Fibroblast of mammary gland (primary cell): Measurements from ENCODE around the gene RIC8A.
"Not testable (repeated sequence)": the region's sequence is repeated elsewhere in the genome, so short reads cannot be mapped to it uniquely, and the experiment has no call there.

Source experiments
- DNase-seq: peaks from one replicate; pipeline ENCODE4 v3.0.0-alpha.2; 2010; ENCODE audit warnings: low read depth
- H3K4me3 ChIP-seq: 2 replicates; pipeline ENCODE4 v1.5.1; 2011; ENCODE audit warnings: low read depth, mild to moderate bottlenecking, low read length, moderate library complexity; ENCODE audit not compliant: control insufficient read depth
- TF ChIP-seq, protein P1 (sequence below): conservative IDR thresholded peaks from 2 replicates; pipeline ENCODE4 v1.5.1; 2011; ENCODE audit warnings: low read depth, low read length, inconsistent platforms; ENCODE audit not compliant: control insufficient read depth, insufficient read depth

RIC8A gene

DNA sequence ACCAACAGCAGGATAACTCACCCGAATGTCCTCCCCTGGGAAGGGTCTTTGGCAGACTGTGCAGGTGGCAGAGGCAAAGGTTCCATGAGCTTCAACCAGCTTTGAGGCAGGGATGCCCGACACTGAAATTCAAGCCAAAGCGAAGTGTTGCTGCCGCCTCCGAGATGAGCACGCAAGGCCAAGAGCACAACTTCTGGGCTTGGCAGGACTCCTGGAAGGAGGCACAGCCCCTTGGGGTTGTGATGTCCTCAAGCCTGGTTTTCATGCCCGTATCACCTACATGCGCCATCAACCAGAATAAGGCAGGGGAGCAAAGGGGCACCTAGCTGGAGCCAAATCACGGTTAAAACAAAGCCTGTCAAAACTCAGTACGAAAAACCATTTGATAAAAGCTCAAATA lies 22.9 kb downstream of the RIC8A start:
- DNase-seq, result no peak
- TF ChIP-seq, protein P1, sequence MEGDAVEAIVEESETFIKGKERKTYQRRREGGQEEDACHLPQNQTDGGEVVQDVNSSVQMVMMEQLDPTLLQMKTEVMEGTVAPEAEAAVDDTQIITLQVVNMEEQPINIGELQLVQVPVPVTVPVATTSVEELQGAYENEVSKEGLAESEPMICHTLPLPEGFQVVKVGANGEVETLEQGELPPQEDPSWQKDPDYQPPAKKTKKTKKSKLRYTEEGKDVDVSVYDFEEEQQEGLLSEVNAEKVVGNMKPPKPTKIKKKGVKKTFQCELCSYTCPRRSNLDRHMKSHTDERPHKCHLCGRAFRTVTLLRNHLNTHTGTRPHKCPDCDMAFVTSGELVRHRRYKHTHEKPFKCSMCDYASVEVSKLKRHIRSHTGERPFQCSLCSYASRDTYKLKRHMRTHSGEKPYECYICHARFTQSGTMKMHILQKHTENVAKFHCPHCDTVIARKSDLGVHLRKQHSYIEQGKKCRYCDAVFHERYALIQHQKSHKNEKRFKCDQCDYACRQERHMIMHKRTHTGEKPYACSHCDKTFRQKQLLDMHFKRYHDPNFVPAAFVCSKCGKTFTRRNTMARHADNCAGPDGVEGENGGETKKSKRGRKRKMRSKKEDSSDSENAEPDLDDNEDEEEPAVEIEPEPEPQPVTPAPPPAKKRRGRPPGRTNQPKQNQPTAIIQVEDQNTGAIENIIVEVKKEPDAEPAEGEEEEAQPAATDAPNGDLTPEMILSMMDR, result no peak
- H3K4me3 ChIP-seq, result no peak overlapping the region

DNA sequence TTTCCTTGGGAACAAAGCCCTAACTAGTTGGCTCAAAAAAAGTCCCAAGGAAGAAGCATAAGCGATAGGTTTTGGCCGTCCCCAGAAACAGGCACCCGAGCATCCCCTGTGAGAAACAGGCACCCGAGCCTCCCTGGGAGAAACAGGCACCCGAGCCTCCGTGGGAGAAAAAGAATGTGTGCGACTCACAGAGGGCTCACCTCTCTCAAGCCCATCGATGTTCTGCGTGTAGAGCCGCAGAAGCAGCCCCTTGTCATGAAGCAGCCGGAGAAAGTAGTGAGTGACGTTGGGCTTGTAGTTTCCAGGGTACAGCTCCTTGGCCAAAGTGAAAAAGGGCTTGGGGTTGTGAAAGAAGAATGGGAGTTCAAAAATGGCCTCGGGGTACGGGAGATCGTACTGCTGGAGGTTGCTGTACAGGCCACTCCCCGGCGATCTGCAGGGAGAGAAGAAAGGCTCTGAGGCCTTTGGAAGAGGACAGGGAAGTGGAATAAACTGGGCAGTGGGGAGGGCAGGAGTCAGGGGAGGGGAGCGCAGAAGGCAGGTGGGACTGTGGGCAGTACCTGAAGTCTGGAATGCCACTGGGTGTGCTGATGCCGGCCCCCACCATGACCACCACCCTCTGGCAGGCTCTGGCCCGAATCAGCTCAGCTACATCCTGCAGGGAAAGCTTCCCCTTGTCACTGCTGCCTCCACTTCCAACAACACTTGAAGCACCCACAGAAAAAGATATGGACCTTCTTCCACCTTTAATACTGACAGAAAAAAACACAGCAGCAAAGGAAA lies 25.5 kb downstream of the RIC8A start:
- no peak for DNase-seq
- TF ChIP-seq, protein P1, result no peak
- no peak overlapping the region for H3K4me3 ChIP-seq

DNA sequence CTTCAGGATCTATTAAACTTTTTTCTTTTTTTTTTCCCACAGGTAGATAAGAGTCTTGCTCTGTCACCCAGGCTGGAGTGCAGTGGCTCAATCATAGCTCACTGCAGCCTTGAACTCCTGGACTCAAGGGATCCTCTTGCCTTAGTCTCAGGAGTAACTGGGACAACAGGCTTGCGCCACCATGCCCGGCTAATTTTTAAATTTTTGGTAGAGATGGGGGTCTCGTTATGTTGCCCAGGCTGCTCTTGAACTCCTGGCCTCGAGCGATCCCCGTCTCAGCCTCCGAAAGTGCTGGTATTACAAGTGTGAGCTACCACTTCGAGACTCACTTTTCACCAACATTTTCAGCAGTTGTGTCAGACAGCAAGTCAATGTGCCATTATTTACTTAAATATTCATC lies 27.7 kb downstream of the RIC8A start:
- H3K4me3 ChIP-seq, result peak overlapping the region; percentile 90
- TF ChIP-seq, protein P1, result no peak
- DNase-seq, result no peak

DNA sequence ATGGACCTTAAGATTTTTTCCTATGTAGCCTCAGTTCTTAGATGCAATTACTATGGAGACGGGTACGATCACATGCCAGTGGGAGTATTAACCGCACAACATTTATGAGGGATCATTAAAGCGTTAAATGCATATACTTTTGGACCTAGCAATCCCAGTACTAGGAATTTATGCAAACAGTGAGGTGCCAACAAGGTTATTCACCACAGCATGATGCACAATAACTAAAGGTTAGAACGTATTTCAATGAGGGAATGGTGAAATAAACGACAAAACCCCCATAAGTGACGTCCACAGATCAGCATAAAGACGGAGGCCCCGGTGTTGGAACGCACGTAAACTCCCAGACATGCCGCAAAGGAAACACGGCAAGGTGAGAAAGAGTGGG lies 28.1 kb downstream of the RIC8A start:
- DNase-seq, result peak; percentile 19

DNA sequence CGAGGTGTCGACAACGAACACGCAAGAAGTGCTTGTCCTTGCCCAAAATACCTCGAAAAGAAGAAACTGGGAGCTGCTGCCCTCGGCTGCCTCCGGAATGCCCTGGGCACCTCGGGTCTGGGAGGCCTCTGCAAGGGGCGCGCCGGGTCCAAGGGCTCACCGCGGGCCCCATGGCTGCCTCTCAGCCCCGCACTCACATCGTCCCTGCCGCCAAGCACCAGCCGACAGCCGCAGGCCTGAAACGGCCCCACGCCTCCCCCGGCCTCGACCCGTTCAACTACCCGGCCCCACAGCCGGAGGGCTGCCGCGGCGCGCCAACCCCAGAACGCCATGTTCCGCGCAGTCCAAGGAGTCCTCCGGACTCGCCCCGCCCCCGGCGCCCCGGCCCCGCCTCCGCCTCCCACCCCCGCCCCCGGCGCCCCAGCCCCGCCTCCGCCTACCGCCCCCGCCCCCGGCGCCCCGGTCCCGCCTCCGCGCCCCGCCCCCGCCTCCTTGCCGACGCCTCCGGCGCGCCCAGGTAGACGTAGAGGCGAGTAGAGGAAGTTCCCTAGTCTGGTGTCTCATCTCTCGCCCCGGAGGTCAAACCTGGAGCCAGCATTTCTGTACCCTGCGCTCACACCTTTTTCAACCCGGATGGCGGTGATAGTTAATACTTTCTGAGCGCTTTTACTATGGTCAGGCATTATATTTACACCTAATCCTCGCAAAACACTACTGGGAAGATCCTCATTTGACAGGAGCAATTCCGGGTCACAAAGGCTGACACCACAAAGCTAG lies 28.7 kb downstream of the RIC8A start, which contains the start of gene SIRT3:
Gene SIRT3, minus strand, starts transcription at position 346 of the 777 bp plus-strand sequence. Its CDS starts 14 bp downstream, at position 332.
- TF ChIP-seq, protein P1, result no peak
- peak; percentile 73 for DNase-seq

More for the DNA sequence above, 28.1 kb downstream of the RIC8A start:
- TF ChIP-seq, protein P1, result no peak
- H3K4me3 ChIP-seq, result peak overlapping the region; percentile 90

DNA sequence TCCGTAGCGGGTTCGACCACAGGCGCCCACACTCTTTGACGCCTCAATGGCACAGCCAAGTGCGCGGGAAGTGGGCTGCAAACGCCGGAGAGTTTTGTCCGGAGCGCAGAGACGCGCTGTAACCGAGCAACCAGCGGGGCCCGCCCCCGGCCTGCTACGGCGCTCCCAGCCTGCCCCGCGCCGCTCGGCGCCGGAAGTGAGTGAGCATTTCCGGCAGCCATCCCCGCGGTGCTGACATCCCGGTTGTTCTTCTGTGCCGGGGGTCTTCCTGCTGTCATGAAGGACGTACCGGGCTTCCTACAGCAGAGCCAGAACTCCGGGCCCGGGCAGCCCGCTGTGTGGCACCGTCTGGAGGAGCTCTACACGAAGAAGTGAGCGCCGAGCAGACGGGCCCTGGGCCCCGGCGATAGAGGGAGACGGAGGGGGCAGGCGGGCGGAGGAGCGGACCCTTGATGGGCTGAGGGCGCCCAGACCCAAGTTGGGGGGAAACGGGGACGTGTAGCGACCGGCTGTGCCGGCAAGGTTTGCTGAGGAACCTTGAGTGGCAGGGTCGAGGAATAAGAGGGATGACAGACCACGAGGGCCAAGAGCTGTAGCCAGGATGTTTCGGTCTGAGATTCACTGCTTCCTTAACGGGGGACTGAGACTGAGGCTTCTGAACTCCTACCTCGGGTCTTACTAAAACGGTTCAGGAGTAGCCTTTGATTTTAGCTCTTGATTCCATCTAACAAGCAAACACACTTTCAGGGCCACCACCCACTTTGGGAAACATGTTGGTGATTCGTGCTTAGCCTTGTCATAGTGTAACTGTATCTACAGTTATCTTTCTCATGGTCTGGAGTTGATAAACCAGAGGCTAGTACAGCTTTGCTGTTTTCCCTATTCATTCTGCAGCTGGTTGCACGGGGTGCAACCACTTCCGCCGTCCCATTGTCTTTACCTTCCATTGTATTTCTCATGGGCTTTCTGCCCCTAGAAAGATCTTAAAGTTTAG lies 29.6 kb downstream of the RIC8A start, which contains the start of gene PSMD13:
Gene PSMD13, plus strand, starts transcription at position 203 of the 994 bp plus-strand sequence. Its CDS starts 74 bp downstream, at position 277.
- TF ChIP-seq, protein P1, result no peak
- peak; percentile 82 for DNase-seq
- H3K4me3 ChIP-seq, result peak within 1 kb of the TSS; percentile 90

More for the DNA sequence above, 28.7 kb downstream of the RIC8A start, which contains the start of gene SIRT3:
- H3K4me3 ChIP-seq, result peak within 1 kb of the TSS; percentile 90

DNA sequence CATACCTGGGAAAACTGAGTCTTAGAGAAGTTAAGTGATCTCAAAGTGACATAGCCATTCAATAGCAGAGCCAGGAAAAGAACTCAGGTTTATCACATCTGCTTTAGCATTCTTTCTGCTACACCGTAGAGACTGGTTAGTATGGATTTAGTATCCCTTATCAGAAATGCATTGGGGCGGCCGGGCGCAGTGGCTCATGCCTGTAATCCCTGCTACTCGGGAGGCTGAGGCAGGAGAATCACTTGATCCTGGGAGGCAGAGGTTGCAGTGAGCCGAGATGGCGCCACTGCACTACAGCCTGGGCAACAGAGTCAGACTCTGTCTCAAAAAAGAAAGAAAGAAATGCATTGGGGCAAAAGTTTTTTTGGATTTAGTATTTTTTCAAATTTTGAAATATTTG lies 30.8 kb downstream of the RIC8A start:
- DNase-seq, H3K4me3 ChIP-seq: not testable (repeated sequence)
